Stimulated activated CD8-positive, alpha-beta memory T cell treated with anti-CD3 and anti-CD28 coated beads, Interleukin-7, amount 100 ng/mL, for 4 hours (primary cell): ENCODE measurements around the gene NEBL.

ENCODE experiments used
- DNase-seq, 2 donors: peaks; one replicate each; pipeline ENCODE4 v3.0.0-alpha.2; 2020; ENCODE audit warnings: low read depth in 2 of 2

The NEBL gene

DNA sequence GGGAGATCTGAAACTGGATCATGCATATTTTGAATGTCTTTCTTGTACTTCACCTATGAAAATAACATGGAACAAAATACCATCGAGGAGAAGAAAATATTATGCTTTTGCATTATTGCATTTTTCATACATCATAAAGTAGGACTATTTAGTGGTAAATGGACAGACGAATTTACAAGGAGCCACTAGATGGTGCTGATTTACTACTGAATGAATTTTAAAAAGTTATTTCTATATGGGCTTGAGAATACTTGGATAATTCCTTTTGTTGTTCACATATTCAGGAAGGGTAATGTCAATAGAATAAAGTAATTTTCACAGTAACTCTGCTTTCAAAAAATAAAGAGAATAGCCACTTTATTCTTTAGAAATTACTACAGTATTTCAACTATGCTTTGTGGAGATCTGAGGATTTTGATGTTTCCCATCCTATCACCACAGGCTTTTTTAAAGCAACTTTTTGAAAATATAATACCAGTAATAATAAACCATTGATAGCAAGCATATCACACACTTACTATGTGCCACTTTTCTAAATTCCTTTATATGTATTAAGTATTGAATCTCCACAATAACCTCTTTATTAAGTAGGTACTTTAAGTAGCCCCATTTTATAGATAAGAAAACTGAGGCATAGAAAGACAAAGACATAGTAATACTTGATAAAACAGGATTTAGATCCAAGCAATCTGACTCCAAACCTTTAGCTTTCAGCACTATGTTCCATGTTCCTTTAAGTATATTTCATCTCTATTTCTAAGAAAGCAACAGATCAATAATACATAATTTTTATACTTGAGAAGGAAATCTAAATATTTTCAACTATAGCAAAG lies 38.6 kb downstream of the NEBL start:
- no peak for DNase-seq

DNA sequence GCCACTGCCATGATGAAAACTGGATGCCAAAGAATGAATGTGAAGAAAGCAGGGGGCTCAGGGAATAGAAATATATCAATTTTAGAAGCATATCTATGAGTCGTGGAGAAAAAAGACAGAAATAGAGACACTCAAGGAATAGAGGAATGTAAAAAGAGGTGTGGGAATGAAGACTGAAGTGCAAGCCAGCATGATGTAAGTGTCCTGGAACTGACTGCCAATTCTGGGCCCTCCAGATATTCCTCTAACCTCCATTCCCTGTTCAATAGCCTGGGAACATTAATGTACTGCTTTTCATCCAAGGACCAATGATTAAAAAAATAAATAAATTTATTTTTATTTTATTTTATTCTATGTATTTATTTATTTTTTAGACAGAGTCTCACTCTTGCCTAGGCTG lies 40.6 kb downstream of the NEBL start:
- no peak for DNase-seq

DNA sequence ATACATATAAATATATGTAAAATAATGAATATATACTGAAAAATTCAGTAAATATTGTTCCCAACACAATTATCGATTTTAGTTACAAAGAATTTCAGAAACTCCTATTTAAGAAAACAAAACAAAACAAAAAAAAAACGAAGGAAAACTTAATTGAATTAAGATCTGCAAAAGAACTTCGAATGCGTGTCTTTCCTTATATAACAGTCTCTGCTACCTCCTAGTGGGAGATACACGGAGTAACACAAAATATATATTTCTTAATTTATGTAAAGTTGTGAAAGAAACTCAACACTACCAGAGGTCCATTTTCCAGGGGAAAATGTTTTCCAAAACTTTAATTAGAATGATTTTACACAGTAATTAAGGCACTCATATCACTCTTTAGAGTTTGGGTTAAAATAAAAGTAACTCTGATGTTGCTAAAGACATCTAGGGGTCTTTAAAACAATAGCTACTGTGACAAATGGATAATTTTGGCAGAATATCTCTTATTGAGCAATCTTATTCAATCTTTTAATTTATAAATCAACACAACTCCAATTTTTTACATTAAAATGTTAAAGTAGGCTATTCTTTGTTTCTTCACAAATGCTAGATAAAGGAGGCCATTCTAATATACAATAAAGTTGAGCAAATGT lies 41.6 kb downstream of the NEBL start:
- no peak for DNase-seq

DNA sequence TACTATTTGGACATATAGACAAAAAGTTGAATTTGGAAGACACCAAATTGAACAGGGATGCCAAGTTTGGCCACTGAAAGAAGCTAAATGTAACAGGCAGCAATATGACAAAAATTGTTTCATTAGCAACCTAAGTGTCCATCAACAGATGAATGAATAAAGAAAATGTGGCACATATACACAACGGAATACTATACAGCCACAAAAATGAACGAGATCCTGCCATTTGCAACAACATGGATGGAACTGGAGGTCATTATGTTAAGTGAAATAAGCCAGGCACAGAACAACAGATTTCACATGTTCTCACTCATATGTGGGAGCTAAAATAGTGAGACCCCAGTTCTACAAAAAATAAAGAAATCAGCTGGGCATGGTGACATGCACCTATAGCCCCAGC lies 43.8 kb downstream of the NEBL start:
- no peak for DNase-seq

DNA sequence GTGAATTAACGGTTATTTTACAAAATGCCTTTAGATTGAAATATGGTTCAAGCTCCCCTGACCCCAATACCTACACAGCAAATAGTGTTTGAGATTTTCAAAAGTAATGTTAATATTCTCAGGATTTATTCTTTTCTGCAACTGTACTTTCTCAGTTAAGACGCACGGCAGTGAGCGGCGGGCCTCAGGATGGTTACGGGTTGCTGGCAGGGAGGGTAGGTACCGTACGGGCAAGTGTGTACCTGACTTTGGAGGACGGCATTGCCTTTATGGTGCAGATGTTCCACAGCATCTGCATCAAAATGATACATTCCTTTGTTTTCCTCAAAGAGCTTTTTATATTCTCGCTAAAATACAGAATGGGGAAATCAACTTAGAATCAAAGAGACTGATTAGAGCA lies 44.8 kb downstream of the NEBL start:
- DNase-seq, result no peak

DNA sequence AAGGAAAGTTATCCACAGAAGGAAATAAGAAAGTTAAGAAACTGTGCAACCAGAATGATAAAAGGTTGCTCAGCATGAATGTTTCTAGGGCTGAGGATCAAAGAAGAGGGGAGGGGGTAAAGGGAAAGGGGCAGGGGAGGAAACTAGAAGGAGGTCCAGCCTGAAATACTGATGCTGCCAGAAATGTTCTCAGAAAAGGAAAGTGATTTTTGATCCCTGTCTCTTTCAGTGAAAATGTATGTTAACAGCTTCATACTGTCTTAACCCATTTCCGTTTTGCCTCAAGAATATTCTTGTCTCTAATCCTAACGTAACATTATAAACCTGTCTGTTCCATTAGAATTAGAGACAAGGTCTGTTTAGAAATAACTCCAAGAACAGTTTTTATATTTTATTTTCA lies 49.6 kb downstream of the NEBL start:
- DNase-seq, result no peak

DNA sequence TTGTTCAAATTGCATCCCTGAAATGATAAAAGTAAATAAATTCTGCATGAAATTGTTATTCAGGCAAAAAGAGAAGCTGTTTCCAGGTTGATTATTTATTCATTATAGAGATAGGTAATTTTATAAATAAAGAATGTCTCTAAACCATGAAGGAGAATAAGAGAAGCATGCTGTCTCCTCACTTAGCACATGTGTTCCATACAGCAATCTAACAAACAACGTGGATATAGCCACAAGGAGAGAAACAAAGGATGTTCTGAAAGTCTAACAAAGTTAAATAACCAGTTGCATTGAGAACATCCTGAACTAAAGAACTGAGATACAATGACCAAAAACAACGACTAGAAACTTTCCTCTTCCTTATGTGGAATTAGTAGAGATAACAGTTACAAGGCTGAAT lies 50.8 kb downstream of the NEBL start:
- no peak for DNase-seq

DNA sequence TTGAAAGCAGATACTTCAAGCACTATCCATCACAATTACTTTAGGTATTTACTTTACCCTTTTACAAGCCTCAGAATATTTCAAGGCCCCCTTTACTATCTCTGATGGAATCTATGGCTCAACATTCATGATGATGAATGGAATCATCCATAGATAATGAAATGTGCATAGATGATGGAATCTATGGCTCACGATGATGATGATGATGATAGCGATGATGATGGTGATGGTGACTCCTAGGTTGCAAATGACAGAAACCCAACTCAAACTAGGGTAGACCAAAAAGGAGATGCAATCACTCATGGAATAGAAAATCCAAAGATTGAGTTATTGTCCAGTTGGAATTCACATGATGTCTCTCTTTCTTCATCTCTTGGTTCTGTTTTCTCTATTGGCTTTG lies 55.7 kb downstream of the NEBL start:
- DNase-seq, result no peak

DNA sequence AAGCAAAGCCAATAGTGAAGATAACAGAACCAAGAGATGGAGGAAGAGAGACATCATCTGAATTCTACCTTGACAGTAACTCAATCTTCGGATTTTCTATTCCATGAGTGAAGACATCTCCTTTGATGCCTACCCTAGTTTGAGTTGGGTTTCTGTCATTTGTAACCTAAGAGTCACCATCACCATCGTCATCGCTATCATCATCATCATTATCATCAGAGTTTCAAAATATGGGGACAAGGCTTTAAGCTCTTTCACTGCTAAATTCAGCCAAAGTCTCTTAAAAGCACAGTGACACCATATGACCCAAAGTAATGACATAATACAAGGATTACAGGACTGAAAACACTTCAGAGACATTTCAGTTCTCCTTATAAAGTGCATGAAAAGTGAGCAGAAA lies 57.2 kb downstream of the NEBL start:
- DNase-seq, result no peak

DNA sequence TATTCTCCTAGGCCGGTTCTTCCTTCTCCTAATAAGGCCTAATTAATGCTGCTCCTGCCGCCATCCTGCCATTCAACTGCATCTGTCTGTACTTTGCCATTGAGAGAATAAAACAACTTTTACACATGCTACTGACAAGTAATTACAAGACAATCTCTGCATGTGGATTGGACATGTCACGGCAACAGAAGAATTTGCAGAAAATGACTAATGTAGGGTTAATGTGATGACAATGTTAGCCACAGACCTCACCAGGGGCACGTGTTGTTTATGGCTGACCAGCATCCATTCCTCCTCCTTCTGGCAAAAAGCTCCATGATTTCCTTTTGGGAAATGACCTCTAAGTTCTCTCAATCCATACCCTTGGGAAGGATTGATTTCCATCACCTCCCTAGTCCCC lies 58.0 kb downstream of the NEBL start:
- no peak for DNase-seq

DNA sequence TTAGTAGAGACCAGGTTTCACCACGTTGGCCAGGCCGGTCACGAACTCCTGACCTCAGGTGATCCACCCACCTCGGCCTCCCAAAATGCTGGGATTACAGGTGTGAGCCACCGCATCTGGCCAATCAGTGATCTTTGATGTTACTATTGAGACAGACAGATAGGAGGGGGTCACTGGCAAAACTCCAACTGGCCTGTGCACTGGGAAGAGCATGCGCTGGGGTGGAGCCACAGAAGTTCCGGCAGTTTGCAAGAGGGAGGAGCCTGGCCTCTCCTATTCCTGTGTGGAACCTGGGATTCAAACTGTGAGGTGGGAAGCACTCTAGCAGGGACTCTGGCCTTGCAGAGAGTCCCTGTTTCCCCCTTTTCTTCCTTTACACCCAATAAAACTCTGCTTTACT lies 60.7 kb downstream of the NEBL start:
- no peak for DNase-seq

DNA sequence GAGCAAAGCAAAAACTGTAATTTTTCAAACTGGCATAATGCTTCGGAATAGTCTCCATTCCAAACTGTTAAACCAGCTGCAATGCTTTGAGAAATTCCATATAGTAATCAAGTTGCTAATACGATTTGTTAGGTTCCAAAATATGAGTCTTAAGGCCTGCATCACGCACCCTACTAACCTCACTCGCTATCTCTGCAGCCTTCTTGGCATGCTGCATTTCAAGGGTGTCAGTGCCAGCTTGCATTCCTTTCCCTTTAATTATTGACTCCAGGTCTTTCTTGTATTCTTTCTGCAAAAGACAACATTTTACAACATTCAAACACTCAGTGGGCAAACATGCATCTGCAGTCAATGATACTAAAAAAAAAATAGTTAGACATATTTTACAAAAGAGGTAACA lies 61.8 kb downstream of the NEBL start:
- DNase-seq, result no peak

DNA sequence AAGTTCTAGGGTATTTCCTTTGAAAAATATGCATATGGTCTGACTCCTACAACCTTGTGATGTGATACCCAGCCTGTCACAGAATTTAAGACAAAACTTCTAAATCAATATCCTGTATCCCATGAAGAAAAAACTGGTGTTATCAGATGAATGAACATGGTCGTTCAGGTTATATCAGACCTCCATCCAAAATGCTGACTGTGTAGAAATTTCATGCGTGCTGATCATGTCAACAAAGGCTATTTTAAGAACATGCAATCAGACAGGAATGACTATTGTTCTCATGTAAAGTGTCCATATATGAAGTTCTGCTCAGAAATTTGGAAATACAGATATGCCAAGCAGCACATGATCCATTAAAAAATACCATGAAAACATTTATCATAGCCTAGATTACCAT lies 62.3 kb downstream of the NEBL start:
- DNase-seq, result no peak

DNA sequence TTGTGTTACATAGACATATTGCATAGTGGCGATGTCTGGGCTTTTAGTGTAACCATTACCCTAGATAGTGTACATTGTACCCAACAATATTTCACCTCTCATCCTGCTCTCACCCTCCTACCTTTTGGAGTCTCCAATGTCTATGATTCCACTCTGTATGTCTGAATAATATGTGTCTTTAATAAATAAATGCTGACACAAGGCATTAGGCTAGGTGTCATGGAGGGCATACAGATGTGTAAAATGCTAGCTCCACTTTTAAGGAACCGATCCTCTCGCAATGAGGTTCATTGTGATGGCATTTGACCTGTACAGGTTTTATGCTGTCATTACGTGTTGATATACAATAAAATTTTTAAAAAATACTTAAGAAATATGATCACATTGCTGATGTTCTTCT lies 74.3 kb downstream of the NEBL start:
- no peak for DNase-seq

DNA sequence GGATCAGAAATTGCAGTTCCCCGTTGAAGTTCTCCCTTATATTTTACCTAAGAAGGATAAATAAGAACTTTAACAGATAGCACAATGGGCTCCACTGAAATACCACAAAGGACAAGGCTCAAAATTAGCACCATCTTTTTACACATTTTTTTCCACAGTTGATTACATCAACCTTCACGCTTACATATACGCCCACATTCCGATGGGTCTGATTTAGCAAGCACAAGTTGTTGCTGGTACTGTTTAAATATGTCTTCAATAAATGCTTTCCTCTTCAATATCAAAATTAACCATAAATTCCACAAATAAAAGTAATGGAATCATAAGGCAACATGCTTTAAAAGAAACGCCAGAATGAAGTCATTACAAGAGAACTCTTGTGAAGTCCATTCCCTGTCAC lies 79.5 kb downstream of the NEBL start:
- no peak for DNase-seq

DNA sequence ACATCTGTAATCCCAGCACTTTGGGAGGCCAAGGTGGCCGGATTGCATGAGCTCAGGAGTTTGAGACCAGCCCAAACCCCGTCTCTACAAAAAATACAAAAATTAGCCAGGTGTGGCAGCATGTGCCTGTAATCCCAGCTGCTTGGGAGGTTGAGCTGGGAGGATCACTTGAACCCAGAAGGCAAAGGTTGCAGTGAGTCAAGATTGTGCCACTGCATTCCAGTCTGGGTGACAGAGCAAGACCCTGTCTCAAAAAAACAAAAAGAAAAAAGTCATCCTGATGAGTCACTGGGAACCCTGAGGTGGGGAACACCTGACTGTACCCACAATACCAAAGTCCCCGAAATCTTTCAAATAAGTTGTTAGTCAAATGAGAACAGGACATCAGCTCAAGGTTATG lies 80.0 kb downstream of the NEBL start:
- DNase-seq, result no peak

DNA sequence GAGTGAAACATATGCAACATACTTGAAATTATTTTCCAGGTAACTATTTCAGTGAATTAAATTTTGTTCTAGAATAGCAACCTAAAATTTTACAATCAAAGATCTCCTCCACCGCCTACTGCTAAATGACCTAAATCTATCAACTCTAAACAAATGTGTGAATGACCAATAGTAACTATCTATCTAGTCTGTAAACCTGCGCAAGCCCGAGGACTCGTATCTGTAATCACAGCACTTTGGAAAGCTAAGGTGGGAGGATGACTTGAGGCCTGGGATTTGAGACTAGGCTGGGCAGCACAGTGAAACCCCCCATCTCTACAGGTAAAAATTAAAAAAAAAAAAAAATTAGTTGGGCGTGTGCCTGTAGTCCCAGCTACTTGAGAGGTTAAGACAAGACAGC lies 83.0 kb downstream of the NEBL start:
- no peak for DNase-seq

DNA sequence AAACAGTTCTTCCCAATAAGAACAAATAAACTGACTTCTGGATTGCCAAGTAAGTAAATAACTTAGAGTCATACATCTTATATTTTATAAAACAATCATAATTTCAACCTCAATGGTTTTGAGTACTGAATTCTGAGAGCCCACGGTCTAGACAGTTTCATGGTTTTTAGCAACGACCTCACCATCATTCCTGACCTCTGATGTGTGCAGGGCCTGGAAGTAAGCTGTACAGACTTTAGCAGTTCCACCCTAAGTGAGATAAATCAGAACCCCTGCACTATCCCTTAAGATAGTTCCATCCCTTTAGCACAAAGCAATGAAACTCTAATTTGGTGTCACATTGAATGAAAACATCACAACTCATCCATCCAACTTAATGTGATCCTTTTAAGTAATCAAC lies 86.0 kb downstream of the NEBL start:
- DNase-seq, result no peak

DNA sequence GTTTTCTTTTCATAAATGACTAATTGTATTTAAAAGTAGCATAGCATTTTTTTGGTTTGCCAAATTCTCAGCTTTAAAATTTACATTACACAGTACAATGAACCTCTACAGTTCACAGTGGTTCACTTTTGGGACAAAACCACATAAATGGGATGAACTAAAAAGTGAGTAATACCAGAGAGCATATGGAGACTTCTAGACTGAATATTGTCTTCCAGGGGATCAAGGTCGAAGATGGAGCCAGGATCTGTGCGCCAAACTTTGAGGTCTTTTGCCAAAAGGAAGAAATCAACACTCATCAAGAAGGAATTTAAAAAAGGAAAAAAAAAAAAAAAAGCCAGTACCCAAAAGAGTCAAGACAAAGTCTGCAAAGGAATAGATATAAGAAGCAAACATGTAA lies 87.5 kb downstream of the NEBL start:
- DNase-seq, result no peak

DNA sequence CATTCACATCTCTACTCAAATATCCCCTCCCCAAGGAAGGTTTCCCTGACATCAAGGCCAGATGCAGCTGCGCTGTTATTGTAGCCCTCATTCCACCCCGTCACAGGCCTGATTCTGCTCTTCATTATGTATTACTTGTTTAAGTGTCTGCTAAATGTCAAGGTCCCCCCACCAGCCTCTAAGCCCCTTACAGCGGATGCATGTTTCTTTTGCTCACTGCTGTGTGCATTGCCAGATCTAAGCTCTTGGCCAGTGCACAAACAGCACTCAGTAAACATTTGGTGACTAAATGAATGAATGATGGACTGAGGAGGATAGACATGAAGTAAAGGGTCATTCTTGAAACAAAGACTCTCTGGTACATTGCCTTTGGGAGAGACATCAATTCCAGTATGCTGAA lies 90.6 kb downstream of the NEBL start:
- DNase-seq, result no peak

DNA sequence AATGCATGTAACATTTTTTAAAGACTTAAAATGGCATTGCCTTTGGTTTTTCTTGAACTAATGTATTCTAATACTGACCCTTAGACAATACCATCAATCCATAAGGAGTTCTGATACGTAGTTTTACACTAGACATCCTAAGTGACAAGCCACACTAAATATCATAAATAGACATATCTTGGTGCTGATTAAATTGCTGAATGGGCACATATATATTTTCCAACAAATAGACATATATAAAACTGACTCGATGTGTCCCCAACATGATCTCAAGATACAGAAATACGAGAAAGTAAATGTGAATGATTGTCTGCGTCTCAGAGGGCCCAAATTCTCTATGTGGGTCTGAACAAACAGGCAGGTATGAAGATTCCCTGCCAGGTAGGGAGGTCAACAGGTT lies 99.8 kb downstream of the NEBL start:
- DNase-seq, result no peak

DNA sequence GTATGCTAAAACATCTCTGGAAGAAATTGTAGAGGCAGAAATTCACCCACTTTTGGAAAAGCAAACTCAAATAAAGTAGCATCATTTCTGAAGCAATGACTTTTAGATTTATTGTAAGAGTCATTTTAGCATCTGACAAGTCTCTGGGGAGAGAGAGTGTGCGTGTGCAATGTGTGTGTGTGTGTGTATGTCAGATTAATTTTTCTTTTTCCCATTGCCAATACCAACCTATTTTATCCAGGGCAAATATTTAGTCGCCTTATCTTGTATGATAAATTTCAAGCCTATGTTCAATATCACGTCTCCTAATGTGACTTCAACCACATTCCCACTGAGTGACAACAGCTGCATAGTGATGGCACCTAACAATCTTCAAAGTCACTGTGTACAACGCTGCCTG lies 101.7 kb downstream of the NEBL start:
- DNase-seq, result no peak

DNA sequence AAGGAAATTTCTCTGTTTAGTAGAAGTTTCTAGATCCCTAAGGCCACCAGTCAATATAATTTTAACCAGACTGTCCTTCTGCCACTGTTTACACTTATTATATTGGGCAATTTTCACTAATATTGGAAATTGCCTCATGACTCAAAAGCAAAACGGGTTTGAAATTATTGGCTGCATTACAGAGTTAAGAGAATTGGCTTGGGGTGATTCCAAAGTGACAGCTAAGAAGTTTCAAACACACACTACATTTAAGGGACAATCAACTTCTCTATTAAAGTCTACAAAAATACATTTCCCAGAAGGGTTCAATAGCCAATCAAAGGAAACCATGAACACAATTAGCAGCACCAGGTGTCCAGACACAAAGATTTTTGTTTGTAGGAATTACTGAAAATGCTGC lies 111.9 kb downstream of the NEBL start:
- DNase-seq, result no peak
